HCT116 (cell line): Measurements from ENCODE around the gene COL23A1. TPM values are rescaled to one million over a fixed set of nuclear protein-coding genes. Genes with fewer than 3 reads are reported as not detected.

Source experiments
- ATAC-seq: fragments of 200-7000 bp; cut with Tn5 transposase; 2 replicates; pipeline ENCODE4 v1.9.1; 2020; ENCODE audit warnings: mild to moderate bottlenecking, moderate library complexity
- BruUV-seq: library from RNA; stranded (reverse); fragments of 400-500 nt; replicated peaks from 2 replicates; lab custom pipeline; 2021; lab: Mats Ljungman, UMichigan
- CTCF ChIA-PET: fragments of 300-600 bp; sonication (Branson Sonifier 250); formaldehyde crosslinking; loops from one replicate; lab custom pipeline; 2021; ENCODE audit warnings: antibody characterized with exemption; lab: Charles Lee
- POLR2A ChIA-PET: fragments of 300-600, 350-600 bp; sonication (Branson Sonifier 250); formaldehyde crosslinking; loops from one replicate; lab custom pipeline; 2021; ENCODE audit warnings: antibody characterized with exemption; lab: Charles Lee
- RAD21 ChIA-PET, 2 experiments: fragments of 300-600 bp; sonication (Branson Sonifier 250); formaldehyde crosslinking; loops; one replicate each; lab custom pipeline; 2023; ENCODE audit warnings: low total read pairs in 2 of 2; ENCODE audit not compliant: uncharacterized antibody in 2 of 2, unreplicated experiment in 2 of 2, low non-redundant PET in 1 of 2; lab: Charles Lee
- DNase-seq: peaks from one replicate; pipeline ENCODE4 v3.0.0-alpha.2; 2010; ENCODE audit warnings: low read depth, low spot score
- H2AFZ ChIP-seq: fragments of 200-600 bp; shearing (Covaris generic), sonication (generic); 2 replicates; pipeline ENCODE4 v1.6.1; 2017; ENCODE audit warnings: low read depth, mixed run types, mixed read lengths, antibody characterized with exemption, low read length; ENCODE audit not compliant: poor library complexity, severe bottlenecking
- H3K27ac ChIP-seq: 2 replicates; pipeline ENCODE4 v1.5.1; 2012; ENCODE audit warnings: low read depth, low read length
- H3K27me3 ChIP-seq: fragments of 200-600 bp; sonication (generic); 2 replicates; pipeline ENCODE4 v1.6.1; 2016; ENCODE audit warnings: mixed run types, low read length, mixed read lengths; ENCODE audit not compliant: insufficient read depth
- H3K36me3 ChIP-seq, 2 experiments: fragments of 200-500 bp in 1 of 2; fragments of 200-600 bp in 1 of 2; sonication (Bioruptor generic) in 1 of 2; sonication (generic) in 1 of 2; 2 replicates each; pipeline versions ENCODE4 v1.5.1 to v1.6.1; 2014 to 2016; ENCODE audit warnings: low read length in 2 of 2, inconsistent platforms in 1 of 2, mixed read lengths in 1 of 2, mixed run types in 1 of 2; ENCODE audit not compliant: insufficient read depth in 2 of 2, control insufficient read depth in 1 of 2
- H3K4me1 ChIP-seq, 2 experiments: fragments of 200-600 bp in 1 of 2; sonication (generic) in 1 of 2; 2 replicates each; pipeline versions ENCODE4 v1.5.1 to v1.6.1; 2012 to 2017; ENCODE audit warnings: low read length in 2 of 2, inconsistent platforms in 1 of 2, mild to moderate bottlenecking in 1 of 2, mixed read lengths in 1 of 2, mixed run types in 1 of 2, moderate library complexity in 1 of 2; ENCODE audit not compliant: insufficient read depth in 2 of 2, control insufficient read depth in 1 of 2
- H3K4me2 ChIP-seq: fragments of 200-600 bp; sonication (generic); 2 replicates; pipeline ENCODE4 v1.6.1; 2017; ENCODE audit warnings: mixed run types, low read length, mixed read lengths
- H3K4me3 ChIP-seq, 2 experiments: fragments of 200-600 bp in 1 of 2; sonication (generic) in 1 of 2; replicated peaks in 1 of 2; 2 replicates each; pipeline ENCODE4 v1.5.1; 2011 to 2016; ENCODE audit warnings: low read length in 2 of 2, control low read depth in 1 of 2, low read depth in 1 of 2, mild to moderate bottlenecking in 1 of 2, mixed read lengths in 1 of 2, mixed run types in 1 of 2
- H3K79me2 ChIP-seq: fragments of 200-600 bp; sonication (generic); 2 replicates; pipeline ENCODE4 v1.6.1; 2017; ENCODE audit warnings: mild to moderate bottlenecking, mixed run types, low read length, moderate library complexity, mixed read lengths; ENCODE audit not compliant: insufficient read depth
- H3K9ac ChIP-seq: fragments of 200-600 bp; sonication (generic); 2 replicates; pipeline ENCODE4 v1.6.1; 2016; ENCODE audit warnings: low read length, mixed read lengths
- H3K9me2 ChIP-seq: fragments of 200-600 bp; sonication (generic), shearing (Covaris generic); 2 replicates; pipeline ENCODE4 v1.6.1; 2017; ENCODE audit warnings: mixed run types, mild to moderate bottlenecking, moderate library complexity; ENCODE audit not compliant: insufficient read depth
- H3K9me3 ChIP-seq, 2 experiments: fragments of 200-500 bp in 1 of 2; fragments of 200-600 bp in 1 of 2; sonication (Bioruptor generic) in 1 of 2; sonication (generic) in 1 of 2; 2 replicates each; pipeline ENCODE4 v1.6.1; 2014 to 2017; ENCODE audit warnings: low read length in 2 of 2, mixed read lengths in 2 of 2, inconsistent platforms in 1 of 2, low read depth in 1 of 2, mild to moderate bottlenecking in 1 of 2, mixed run types in 1 of 2, moderate library complexity in 1 of 2; ENCODE audit not compliant: control insufficient read depth in 1 of 2, insufficient read depth in 1 of 2
- H4K20me1 ChIP-seq: fragments of 200-600 bp; sonication (generic), shearing (Covaris generic); 2 replicates; pipeline ENCODE4 v1.6.1; 2017; ENCODE audit warnings: mixed run types, mild to moderate bottlenecking, moderate library complexity; ENCODE audit not compliant: insufficient read depth
- CBX3 ChIP-seq: IDR thresholded peaks from 2 replicates; pipeline ENCODE4 v1.6.1; 2012; ENCODE audit warnings: low read depth
- EGR1 ChIP-seq: IDR thresholded peaks from 2 replicates; pipeline ENCODE4 v1.6.1; 2012; ENCODE audit warnings: low read depth
- EZH2 ChIP-seq: fragments of 200-600 bp; sonication (generic); IDR thresholded peaks from 2 replicates; pipeline ENCODE4 v1.6.1; 2017; ENCODE audit warnings: antibody characterized with exemption, mixed run types
- FOSL1 ChIP-seq: IDR thresholded peaks from 2 replicates; pipeline ENCODE4 v1.6.1; 2012; ENCODE audit warnings: low read depth
- MAX ChIP-seq: IDR thresholded peaks from 2 replicates; pipeline ENCODE4 v1.6.1; 2012
- POLR2A ChIP-seq: IDR thresholded peaks from 2 replicates; pipeline ENCODE4 v1.7.0; 2011; ENCODE audit warnings: borderline replicate concordance; ENCODE audit not compliant: insufficient read depth, insufficient read length; ENCODE audit errors: extremely low read depth
- SRF ChIP-seq: IDR thresholded peaks from 2 replicates; pipeline ENCODE4 v1.6.1; 2012; ENCODE audit warnings: low read depth
- YY1 ChIP-seq: IDR thresholded peaks from 2 replicates; pipeline ENCODE4 v1.6.1; 2011; ENCODE audit warnings: low read length, low read depth, moderate library complexity, mild to moderate bottlenecking; ENCODE audit not compliant: insufficient replicate concordance; ENCODE audit errors: extremely low read depth
- ZBTB33 ChIP-seq: IDR thresholded peaks from 2 replicates; pipeline ENCODE4 v1.6.1; 2011; ENCODE audit warnings: mild to moderate bottlenecking, low read length, moderate library complexity; ENCODE audit not compliant: insufficient replicate concordance; ENCODE audit errors: extremely low read depth
- ZNF274 ChIP-seq: fragments of 200-500 bp; sonication (Bioruptor generic); IDR thresholded peaks from 2 replicates; pipeline ENCODE4 v1.6.1; 2014; ENCODE audit warnings: mild to moderate bottlenecking, low read depth, low read length, inconsistent platforms
- intact Hi-C: fragments of 100-400 bp; cut with micrococcal nuclease; formaldehyde crosslinking; loops from 2 replicates; pipeline ENCODE4 v1.10.0; 2022
- total RNA-seq: library from RNA; stranded (reverse); gene quantifications from one replicate; pipeline ENCODE4 v1.2.1, GENCODE V29; 2021; ENCODE audit not compliant: unreplicated experiment

The COL23A1 gene
- total RNA-seq, 1 experiment from 2014 or later, result not detected

- RAD21 ChIA-PET, result no interaction called here
- no peak for TF ChIP-seq EGR1
- TF ChIP-seq CBX3, result no peak
- TF ChIP-seq FOSL1, result no peak
- no peak for TF ChIP-seq ZBTB33
- no peak for TF ChIP-seq SRF
- TF ChIP-seq MAX, result no peak
- TF ChIP-seq YY1, result no peak
- no peak for TF ChIP-seq POLR2A
- TF ChIP-seq EZH2, result no peak
- no peak for TF ChIP-seq ZNF274
- TF ChIP-seq, all 23 proteins: peak for 0
- H3K4me1 ChIP-seq, result peaks cover 0 to 4% of the 10 kb centered on the region in 2 experiments; a peak in 2 of 4 replicates
- no peak overlapping the region for H3K4me2 ChIP-seq
- H3K27ac ChIP-seq, result no peak overlapping the region
- CTCF ChIA-PET, result interaction anchor here (1.0 kb wide), 2 partner anchors 266 to 547 kb away, joined by 3 read pairs; no protein-coding TSS in a partner anchor
- H3K9me3 ChIP-seq, result peaks cover 0 to 11% of the 10 kb centered on the region in 2 experiments; a peak in 1 of 4 replicates
- ATAC-seq, result no peak
- no TSS peak for BruUV-seq
- no peaks in the 10 kb centered on the region for H3K36me3 ChIP-seq
- intact Hi-C loops, result no loop called here
- no peaks in the 10 kb centered on the region for H3K79me2 ChIP-seq
- H3K9ac ChIP-seq, result no peak overlapping the region
- H2AFZ ChIP-seq, result no peak overlapping the region
- H3K9me2 ChIP-seq, result no peaks in the 10 kb centered on the region
- no peaks in the 10 kb centered on the region for H3K27me3 ChIP-seq
- POLR2A ChIA-PET, result no interaction called here
- DNase-seq, result no peak
- H3K4me3 ChIP-seq, result no peak overlapping the region
- no peaks in the 10 kb centered on the region for H4K20me1 ChIP-seq
Measured at GRCh38 chr5:178283520-178283919, 306.7 kb downstream of the COL23A1 start.
